AG20443 (cell line): Measurements from ENCODE around the gene PTGER3.

Experiments
- DNase-seq: peaks from one replicate; pipeline ENCODE4 v3.0.0; 2012; ENCODE audit warnings: low spot score, mixed read lengths

PTGER3 gene

GRCh38 chr1:71049951-71050598 is 2.5 kb upstream of the PTGER3 start:
- DNase-seq = peak; percentile 66

GRCh38 chr1:71046891-71047634 is 553 bp downstream of the PTGER3 start:
- peak; percentile 55 for DNase-seq

DNA sequence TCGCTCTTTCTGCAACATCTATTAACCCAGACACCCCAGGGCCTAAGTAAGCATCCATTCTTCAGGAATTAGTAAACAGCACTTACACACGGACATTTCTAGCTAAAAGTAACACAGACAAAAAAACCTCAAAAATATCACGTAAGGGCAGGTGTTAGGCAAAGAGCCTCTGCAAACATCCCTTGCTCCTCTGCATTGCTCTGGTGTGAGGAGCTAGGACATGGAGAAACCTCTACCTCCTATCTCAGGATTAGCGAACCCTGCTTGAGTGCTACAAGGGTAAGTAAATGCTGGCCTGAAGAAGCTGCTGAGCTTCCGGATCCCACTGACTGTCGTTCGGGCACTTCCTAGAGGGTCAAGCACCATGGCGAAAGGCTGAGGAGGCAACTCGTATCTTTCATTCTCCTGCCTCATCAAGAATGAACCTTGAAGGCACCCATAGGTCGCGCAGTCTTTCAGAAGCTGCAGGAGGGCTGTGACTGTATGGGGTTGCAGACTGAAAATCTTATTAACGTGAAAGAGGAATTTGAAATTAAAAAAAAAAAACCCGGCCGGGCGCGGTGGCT is 2.1 kb downstream of the PTGER3 start:
- DNase-seq = no peak

- no peak for DNase-seq
Measured at GRCh38 chr1:71044833-71045232, 2.8 kb downstream of the PTGER3 start.

DNA sequence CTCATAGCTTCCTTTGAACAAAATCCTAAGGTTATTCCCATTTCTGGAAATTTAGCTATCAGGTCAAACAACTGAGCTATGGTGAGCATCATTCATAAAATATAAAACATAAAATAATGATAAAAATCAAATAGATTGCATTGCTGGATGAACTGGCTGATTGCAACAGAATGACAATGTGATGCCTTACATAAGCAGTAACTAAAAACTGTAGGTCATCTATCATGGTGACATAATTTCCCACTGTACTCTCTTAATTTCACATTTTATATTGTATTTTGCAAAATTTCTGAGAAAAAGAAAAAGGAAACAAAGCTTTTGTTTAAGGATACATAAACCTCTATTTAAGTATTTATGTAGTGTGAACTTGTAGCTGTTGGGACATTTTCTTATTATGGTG is 4.6 kb downstream of the PTGER3 start:
- no peak for DNase-seq

DNA sequence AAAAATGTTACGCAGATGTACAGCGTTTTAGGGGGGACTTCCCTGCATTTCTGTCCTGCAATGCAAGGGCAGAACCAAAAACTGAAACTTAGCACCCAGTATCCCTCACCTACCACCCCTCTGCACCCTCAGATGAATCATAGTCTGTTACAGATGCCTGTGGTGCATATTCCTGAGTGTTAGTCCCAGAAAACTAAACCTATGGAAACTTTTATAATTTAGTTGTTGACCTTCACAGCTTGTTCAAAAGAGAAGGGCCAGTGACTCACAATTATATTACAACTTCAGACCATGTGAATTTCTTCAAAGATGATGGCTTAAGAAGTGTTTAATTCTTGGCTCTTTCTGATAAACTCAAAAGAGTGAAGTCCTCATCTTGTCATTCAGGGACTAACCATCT is 5.8 kb downstream of the PTGER3 start:
- no peak for DNase-seq

DNA sequence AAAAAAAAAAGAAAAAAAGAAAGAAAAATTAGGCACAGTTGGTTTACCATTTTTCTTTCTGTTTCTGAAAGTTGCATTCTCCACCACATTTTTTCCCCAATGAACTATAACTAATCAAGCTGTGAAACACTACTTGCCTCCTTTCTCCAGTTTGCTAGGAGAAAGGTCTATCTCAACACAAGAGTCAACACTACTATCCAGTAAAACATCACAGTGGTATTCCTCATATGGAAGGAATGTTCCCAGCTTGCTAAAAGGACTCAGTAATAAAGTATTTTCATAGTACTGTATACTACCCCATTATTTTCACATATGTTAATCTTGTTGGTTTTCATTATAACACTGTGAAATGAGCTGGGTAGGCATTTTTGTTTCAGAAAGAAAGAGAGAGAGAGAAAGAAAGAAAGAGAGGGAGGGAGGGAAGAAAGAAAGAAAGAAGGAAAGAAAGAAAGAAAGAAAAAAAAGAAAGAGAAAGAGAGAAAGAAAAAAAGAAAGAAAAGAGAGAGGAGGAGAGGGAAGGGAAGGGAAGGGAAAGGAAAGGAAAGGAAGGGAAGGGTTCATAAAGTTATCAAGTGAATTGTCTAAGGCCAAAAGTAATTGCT is 7.9 kb downstream of the PTGER3 start:
- DNase-seq = peak; percentile 14

DNA sequence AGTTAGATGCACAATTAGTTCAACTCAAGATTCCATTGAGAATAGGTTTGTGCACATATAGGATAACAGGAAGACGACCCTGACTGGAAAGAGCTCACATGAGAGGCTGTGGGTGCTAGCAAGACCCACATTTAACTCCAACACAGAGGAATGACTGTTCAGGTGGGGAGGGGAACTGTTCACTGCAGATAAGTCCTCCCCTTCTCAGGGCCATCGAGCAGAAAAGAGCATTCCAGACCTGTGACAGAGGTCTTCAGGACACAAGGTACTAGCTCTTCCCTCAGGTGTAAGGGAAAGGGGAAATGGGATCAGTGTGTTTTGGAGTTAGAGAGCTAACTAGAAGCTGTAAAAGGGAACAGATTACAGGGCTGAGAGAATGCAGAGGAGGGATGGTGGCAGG is 8.7 kb downstream of the PTGER3 start:
- DNase-seq = no peak

- no peak for DNase-seq
Measured at GRCh38 chr1:71037829-71038620, 9.6 kb downstream of the PTGER3 start.

DNA sequence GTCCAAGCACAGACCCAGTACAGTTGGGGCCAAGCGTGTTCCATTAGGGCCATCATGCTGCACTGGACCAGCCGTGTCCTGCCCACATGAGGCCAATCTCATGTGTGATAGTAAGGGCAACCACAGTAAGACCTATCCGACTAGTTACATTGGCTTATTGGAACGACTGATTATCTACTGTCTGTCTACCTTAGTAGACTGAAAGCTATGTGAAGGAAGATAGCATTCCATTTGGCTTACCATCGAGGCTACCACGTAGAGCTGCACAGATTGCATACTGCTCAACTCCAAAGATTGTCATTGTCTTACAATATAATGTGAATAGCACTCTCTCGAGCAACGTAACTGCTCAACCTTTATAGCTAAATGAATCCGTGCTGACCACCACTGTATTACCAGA is 10.6 kb downstream of the PTGER3 start:
- DNase-seq = no peak

- no peak for DNase-seq
Measured at GRCh38 chr1:71033136-71033535, 14.5 kb downstream of the PTGER3 start.

DNA sequence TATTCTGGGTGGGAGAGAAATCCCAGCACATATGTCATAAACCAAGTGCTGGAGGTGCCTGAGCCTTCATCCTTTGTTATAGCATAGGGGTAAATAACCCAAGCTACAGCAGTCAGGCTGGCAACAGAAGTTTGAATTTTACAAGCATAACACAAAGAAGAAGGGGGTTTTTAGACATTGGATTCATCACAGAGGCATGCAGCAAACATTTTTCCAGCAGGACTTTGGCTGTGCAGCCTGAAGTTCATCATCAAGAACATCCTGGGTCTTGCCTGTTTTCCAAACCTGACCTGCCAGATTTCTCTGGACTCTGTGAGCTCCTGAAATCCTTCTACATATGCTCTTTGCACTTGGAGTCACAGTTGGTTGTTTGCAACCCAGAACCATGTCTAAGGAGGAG is 16.2 kb downstream of the PTGER3 start:
- DNase-seq = peak; percentile 54

- DNase-seq = peak; percentile 20
Measured at GRCh38 chr1:71030026-71030425, 17.6 kb downstream of the PTGER3 start.

GRCh38 chr1:71028981-71029380 is 18.6 kb downstream of the PTGER3 start:
- no peak for DNase-seq

GRCh38 chr1:71027991-71028390 is 19.6 kb downstream of the PTGER3 start:
- peak; percentile 35 for DNase-seq

DNA sequence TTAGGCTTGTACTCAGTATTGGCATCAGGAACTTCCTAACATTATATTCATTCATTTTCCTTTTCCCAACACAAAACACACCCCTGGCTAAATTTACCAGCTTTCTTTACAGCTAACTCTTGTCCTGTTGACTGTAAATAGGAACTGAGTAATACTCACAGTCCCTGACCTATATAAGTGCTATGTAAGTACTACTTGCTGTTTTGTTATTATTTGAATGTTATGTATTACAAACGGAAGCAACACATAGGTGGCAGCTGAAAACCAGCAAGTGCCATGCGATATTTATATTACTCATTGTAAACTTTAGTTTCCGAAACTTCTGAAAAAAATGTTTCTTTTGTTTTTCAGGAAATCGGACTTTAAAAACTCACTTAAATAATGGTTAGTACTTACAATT is 21.5 kb downstream of the PTGER3 start:
- DNase-seq = no peak

DNA sequence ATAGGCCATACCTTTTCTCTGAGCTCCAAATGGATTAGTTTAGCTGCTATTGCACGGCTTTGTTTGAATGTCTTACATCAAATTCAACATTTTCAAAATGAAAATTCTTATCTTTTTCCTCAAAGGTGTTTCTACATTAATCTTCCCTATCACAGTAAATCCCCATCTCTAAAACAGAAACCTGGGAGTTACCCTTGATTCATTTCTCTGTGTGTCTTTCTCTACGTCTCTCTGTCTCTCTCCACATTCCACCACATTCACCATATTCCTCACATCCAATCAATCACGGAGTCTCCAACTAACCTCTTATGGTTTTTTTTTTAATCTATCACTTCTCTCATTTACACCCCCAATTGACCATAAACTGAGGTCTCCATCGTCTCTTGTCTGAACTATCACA is 24.1 kb downstream of the PTGER3 start:
- DNase-seq = no peak

DNA sequence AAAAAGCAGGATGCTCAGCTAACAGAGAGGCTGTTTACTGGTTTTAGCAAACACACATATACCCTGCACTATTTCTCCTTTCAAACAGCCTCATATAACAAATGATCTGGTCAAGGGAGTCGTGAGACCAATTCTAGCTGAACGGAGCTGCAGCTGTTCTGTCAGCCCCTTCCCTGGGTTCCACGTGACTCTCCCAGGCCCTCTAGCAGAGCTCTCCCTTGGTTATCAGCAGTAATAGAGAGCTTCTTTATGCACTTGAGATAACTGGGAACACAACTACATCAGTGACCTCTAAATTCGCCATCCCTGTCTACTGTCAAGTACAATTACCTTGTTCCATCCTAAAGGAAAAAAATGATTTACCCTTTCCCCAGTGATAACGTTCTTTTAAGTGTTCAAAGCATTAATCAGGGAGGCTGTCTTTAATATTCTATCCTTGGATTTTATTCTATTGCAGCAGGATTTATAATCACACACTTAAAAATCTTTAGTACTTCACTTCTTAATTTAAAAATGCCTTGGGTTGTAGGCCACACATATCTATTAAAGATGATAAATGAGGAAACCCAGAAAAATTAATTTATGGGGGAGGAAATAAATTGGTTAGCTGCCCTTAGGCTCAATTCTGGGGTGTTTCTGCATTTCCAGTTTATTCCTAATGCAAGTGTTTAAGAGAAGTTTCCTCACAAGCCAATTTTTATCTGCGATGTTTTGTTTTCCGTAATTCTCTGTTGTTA is 28.2 kb downstream of the PTGER3 start:
- no peak for DNase-seq

GRCh38 chr1:71018791-71019190 is 28.8 kb downstream of the PTGER3 start:
- no peak for DNase-seq

- DNase-seq = no peak
Measured at GRCh38 chr1:71015745-71016144, 31.9 kb downstream of the PTGER3 start.

DNA sequence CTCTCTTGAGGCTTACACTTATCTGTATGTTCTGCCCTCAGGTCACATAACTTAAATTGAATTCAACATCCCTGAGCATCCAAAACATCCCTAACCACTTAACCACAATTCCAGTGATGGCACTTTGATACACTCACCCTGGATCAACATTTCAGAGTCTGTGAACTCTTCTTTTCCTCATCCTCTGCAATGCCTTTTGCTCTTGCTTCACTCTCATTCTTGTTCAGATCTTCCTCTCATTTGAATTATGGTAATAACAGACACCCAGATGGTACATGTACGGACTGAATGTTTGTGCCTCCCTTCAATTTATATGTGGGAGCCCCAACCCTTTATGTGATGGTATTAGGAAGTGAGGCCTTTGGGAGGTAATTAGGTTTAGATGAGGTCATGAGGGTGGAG is 33.4 kb downstream of the PTGER3 start:
- peak; percentile 37 for DNase-seq
